Erythroblast (primary cell): Measurements from ENCODE around the gene ZNF776.
"Not testable (repeated sequence)": the region's sequence is repeated elsewhere in the genome, so short reads cannot be mapped to it uniquely, and the experiment has no call there.

Experiments
- DNase-seq, 2 experiments: peaks; one replicate each; lab custom pipeline; 2025; lab: John Stamatoyannopoulos, UW
- GATA1 ChIP-seq: IDR thresholded peaks from 2 replicates; pipeline ENCODE4 v1.6.1; 2011; ENCODE audit warnings: low read depth, mild to moderate bottlenecking, control low read depth, low read length, moderate library complexity
- POLR2A ChIP-seq: IDR thresholded peaks from 2 replicates; pipeline ENCODE4 v1.6.1; 2011; ENCODE audit warnings: mild to moderate bottlenecking, low read length

Gene ZNF776

GRCh38 chr19:57746580-57747471 is at the start of gene ZNF776:
ZNF776 (plus strand) TSS chr19:57746815; CDS start chr19:57747059, 244 bp downstream.
- TF ChIP-seq GATA1 = no peak
- peak; percentile 87 for TF ChIP-seq POLR2A
- peak; percentile 94 for DNase-seq

GRCh38 chr19:57701625-57702024 is 45.0 kb upstream of the ZNF776 start:
- DNase-seq = no peak
- no peak for TF ChIP-seq GATA1
- TF ChIP-seq POLR2A = no peak

GRCh38 chr19:57706346-57706745 is 40.3 kb upstream of the ZNF776 start:
- DNase-seq = no peak
- TF ChIP-seq POLR2A (no peak), GATA1 (no peak)

GRCh38 chr19:57708641-57709361 is 37.8 kb upstream of the ZNF776 start, which contains the start of gene ZNF154:
ZNF154 (minus strand) TSS chr19:57709204; CDS start chr19:57708971, 233 bp downstream.
- TF ChIP-seq POLR2A = no peak
- no peak for TF ChIP-seq GATA1

GRCh38 chr19:57709616-57710015 is 37.0 kb upstream of the ZNF776 start:
- TF ChIP-seq POLR2A (no peak), GATA1 (no peak)

More at GRCh38 chr19:57708641-57709361, 37.8 kb upstream of the ZNF776 start, which contains the start of gene ZNF154:
- peak in 1 of 2 experiments; percentile 50 for DNase-seq

GRCh38 chr19:57712222-57712621 is 34.4 kb upstream of the ZNF776 start:
- TF ChIP-seq GATA1 = no peak
- TF ChIP-seq POLR2A = no peak
- DNase-seq = peak in 1 of 2 experiments; percentile 28

More at GRCh38 chr19:57709616-57710015, 37.0 kb upstream of the ZNF776 start:
- no peak for DNase-seq

GRCh38 chr19:57719424-57719823 is 27.2 kb upstream of the ZNF776 start:
- TF ChIP-seq GATA1 (no peak), POLR2A (no peak)

GRCh38 chr19:57719901-57720519 is 26.6 kb upstream of the ZNF776 start:
- no peak for TF ChIP-seq GATA1
- no peak for TF ChIP-seq POLR2A
- no peak for DNase-seq

More at GRCh38 chr19:57719424-57719823, 27.2 kb upstream of the ZNF776 start:
- no peak for DNase-seq

GRCh38 chr19:57720878-57721277 is 25.7 kb upstream of the ZNF776 start:
- peak in 1 of 2 experiments; percentile 40 for DNase-seq
- TF ChIP-seq POLR2A = no peak
- no peak for TF ChIP-seq GATA1

GRCh38 chr19:57738320-57738719 is 8.3 kb upstream of the ZNF776 start:
- peak; percentile 13 to 32 for DNase-seq

GRCh38 chr19:57738770-57739169 is 7.8 kb upstream of the ZNF776 start:
- DNase-seq = not testable (repeated sequence)

GRCh38 chr19:57747472-57747807 is 825 bp downstream of the ZNF776 start:
- DNase-seq = peak; percentile 62 to 63
- no peak for TF ChIP-seq GATA1
- no peak for TF ChIP-seq POLR2A

- TF ChIP-seq POLR2A (no peak), GATA1 (no peak)
- DNase-seq = no peak
These were observed 1.4 kb downstream of the ZNF776 start for GRCh38 chr19:57748029-57748428.
